ENCODE data around the gene GRIN3A.

GRCh38 chr9:101787891-101788290, 49.4 kb upstream of the GRIN3A start:
- no peak for TF ChIP-seq CTCF (IDR thresholded peaks at IDR 0.05)
- no peak for TF ChIP-seq POLR2A (IDR thresholded peaks at IDR 0.05)
- TF ChIP-seq EP300 (IDR thresholded peaks at IDR 0.05; ENCODE audit: low read depth), result no peak

All from transverse colon (tissue), 3 donors.